Measurements from ENCODE around the gene ANGEL1. TPM values are rescaled to one million over a fixed set of nuclear protein-coding genes. Genes with fewer than 3 reads are reported as not detected.

ANGEL1 gene
- total RNA-seq, 2 donors from 2014 or later, result 26.5 to 44.2 TPM

DNA sequence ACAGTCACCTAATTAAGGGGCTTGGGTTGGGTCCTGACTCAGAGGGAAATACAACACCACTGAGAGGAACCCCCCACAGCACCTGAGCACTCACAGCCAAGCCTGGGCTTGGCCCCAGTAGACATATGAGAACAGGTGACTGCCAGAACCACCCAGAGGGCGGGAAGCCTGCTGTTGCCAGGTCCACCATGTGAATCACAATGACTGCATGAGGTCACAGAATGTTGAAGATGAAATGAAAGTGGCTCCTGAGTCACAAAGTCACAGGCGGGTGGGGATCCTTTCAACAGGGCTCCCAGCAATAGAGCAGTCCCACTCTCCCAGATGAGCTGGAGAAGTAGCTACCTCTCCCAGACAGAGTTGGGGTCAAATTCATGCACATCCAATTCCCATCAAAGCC lies 13.4 kb upstream of the ANGEL1 start, which contains the start of gene LRRC74A:
TSS of gene LRRC74A (plus strand) at position 287 of the 400 bp plus-strand sequence. CDS start 290 bp downstream, outside the sequence.
- peak within 1 kb of the TSS; percentile 88 to 95 (median 94) for H3K27ac ChIP-seq
- intact Hi-C loops (cut with DNase I), result no loop called here
- ATAC-seq, result no peak
- H3K27me3 ChIP-seq, result no peaks in the 10 kb centered on the region
- no peaks in the 10 kb centered on the region for H3K36me3 ChIP-seq (replicated peaks in 1 of 2; ENCODE audit: insufficient read depth in 1 of 2, low read depth in 2 of 2)
- H3K4me3 ChIP-seq, result no peak within 1 kb of the TSS
- H3K4me1 ChIP-seq, result peaks cover 55% of the 10 kb centered on the region
- peak in 3 of 4 donors; percentile 34 to 50 (median 48) for DNase-seq
- 79 to 100% methylated on average over 2 of the region's 2 CpGs for WGBS, 2 donors
- no peak for TF ChIP-seq POLR2A (IDR thresholded peaks at IDR 0.05)
- TF ChIP-seq, protein P1, sequence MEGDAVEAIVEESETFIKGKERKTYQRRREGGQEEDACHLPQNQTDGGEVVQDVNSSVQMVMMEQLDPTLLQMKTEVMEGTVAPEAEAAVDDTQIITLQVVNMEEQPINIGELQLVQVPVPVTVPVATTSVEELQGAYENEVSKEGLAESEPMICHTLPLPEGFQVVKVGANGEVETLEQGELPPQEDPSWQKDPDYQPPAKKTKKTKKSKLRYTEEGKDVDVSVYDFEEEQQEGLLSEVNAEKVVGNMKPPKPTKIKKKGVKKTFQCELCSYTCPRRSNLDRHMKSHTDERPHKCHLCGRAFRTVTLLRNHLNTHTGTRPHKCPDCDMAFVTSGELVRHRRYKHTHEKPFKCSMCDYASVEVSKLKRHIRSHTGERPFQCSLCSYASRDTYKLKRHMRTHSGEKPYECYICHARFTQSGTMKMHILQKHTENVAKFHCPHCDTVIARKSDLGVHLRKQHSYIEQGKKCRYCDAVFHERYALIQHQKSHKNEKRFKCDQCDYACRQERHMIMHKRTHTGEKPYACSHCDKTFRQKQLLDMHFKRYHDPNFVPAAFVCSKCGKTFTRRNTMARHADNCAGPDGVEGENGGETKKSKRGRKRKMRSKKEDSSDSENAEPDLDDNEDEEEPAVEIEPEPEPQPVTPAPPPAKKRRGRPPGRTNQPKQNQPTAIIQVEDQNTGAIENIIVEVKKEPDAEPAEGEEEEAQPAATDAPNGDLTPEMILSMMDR (IDR thresholded peaks at IDR 0.05), result no peak
- H3K9me3 ChIP-seq, result no peaks in the 10 kb centered on the region

DNA sequence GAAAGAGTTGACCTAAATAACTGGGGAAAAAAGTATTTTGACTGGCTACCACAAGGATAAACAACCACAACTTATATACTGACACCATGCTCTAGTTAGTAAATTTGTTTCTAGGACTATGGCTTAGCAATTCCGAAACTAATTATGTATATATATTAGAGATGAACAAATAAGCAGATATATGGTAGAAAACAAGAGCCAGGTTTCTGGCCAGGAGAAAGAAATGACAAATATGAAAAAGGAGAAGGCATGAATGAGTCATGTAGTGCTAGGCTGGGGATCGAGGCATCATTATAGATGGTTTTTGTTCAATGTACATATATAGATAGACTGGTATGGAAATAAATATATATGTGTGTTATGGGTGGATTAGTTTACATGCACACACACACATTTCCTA lies 8.0 kb upstream of the ANGEL1 start:
- no peak for TF ChIP-seq POLR2A (IDR thresholded peaks at IDR 0.05)
- TF ChIP-seq, protein P1 (IDR thresholded peaks at IDR 0.05), result no peak
- intact Hi-C loops (cut with DNase I), result no loop called here
- H3K27ac ChIP-seq, result no peak overlapping the region
- H3K27me3 ChIP-seq, result no peaks in the 10 kb centered on the region
- H3K4me3 ChIP-seq, result no peak overlapping the region
- H3K9me3 ChIP-seq, result no peaks in the 10 kb centered on the region
- H3K36me3 ChIP-seq (replicated peaks in 1 of 2; ENCODE audit: insufficient read depth in 1 of 2, low read depth in 2 of 2), result no peaks in the 10 kb centered on the region
- no peak for DNase-seq
- ATAC-seq, result no peak
- WGBS, 2 donors, result 89 to 93% methylated on average over 2 of the region's 2 CpGs
- H3K4me1 ChIP-seq, result peaks cover 1% of the 10 kb centered on the region

DNA sequence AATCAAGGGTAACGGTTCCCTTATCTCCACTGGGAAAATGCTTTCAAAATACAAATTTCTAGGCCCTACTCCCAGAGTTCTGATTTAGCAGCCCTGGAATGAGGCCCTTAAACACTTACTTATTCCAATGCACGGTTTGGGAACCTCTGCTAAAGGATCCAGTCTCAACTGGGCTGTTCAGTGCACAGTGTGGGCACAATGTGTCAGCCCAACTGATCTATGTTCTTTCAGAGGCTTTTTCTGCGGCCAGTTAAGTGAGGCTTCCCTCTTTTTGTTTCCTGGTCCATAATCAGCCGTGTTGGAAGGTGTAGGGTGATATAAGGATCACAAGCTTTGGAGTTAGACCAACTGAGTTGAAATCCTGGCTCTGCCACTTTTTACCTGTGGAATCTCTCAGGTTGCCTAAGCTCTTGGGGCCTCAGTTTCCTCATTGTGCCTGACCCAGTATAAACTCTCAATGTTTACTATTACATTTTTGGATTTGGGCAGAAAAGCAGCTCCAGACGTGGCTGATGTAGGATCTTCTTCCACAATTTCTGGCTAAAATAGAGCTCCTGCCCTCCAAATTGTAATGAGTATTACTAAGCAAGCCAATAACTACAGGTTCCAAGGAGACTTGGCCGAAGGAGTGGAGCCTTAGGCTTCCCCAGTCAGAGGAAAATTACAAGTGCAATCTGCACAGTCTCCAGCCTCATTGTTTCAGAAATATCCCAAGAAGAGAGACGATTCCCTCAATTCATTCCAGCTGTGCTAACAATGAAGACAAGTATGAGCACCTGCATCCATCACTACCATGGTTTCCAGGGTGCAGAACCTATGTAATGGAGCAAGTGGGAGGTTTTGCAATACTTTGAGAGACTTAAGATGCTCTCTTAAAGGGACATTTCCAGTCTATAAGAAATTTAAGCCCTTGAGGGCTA lies 2.3 kb upstream of the ANGEL1 start:
- Histone ChIP-seq H3K4me1 (peaks cover 20% of the 10 kb centered on the region), H3K9me3 (no peaks in the 10 kb centered on the region), H3K27me3 (no peaks in the 10 kb centered on the region), H3K27ac (peak overlapping the region in 2 of 4 donors; percentile 32 to 94), H3K4me3 (no peak overlapping the region), H3K36me3 (replicated peaks in 1 of 2; ENCODE audit: insufficient read depth in 1 of 2, low read depth in 2 of 2) (no peaks in the 10 kb centered on the region)
- intact Hi-C loops (cut with DNase I), result no loop called here
- WGBS, 2 donors, result 59 to 64% methylated on average over 7 of the region's 7 CpGs
- no peak for DNase-seq
- no peak for ATAC-seq
- TF ChIP-seq POLR2A (IDR thresholded peaks at IDR 0.05), result no peak
- TF ChIP-seq, protein P1 (IDR thresholded peaks at IDR 0.05), result no peak

DNA sequence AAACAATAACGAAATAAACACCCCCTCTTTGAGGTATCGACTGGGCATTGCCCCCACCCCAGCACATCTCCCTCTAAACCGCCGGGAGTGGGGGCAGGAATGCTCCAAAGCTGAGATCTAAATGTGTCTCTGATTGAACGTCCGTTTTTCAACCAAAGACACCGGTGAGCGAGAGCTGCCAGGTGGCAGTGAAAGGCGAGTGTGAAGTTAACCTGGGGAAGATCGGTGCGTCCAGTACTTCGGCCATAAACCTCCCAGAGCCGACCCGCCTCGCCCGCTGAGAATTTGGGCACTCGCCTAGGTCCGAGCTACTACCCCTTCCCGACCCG lies 625 bp downstream of the ANGEL1 start:
- intact Hi-C loops (cut with DNase I), result no loop called here
- Histone ChIP-seq H3K4me1 (peaks cover 37% of the 10 kb centered on the region), H3K27me3 (no peaks in the 10 kb centered on the region), H3K4me3 (peak overlapping the region; percentile 46 to 67), H3K27ac (peak overlapping the region; percentile 92 to 98 (median 96)), H3K36me3 (replicated peaks in 1 of 2; ENCODE audit: insufficient read depth in 1 of 2, low read depth in 2 of 2) (peaks cover 0 to 10% of the 10 kb centered on the region in 2 donors), H3K9me3 (no peaks in the 10 kb centered on the region)
- TF ChIP-seq, protein P1 (IDR thresholded peaks at IDR 0.05), result no peak
- TF ChIP-seq POLR2A (IDR thresholded peaks at IDR 0.05), result no peak
- WGBS, 2 donors, result 0% methylated on average over 12 to 18 of the region's 20 CpGs
- DNase-seq (no peak), ATAC-seq (peak; percentile 5)

Data from body of pancreas (tissue), 4 donors.